Measurements from ENCODE around the gene RILPL1. TPM values are rescaled to one million over a fixed set of nuclear protein-coding genes. Genes with fewer than 3 reads are reported as not detected.
"Not testable (repeated sequence)": the region's sequence is repeated elsewhere in the genome, so short reads cannot be mapped to it uniquely, and the experiment has no call there.

The RILPL1 gene
- total RNA-seq, 1 experiment from 2014 or later: 21.5 TPM

DNA sequence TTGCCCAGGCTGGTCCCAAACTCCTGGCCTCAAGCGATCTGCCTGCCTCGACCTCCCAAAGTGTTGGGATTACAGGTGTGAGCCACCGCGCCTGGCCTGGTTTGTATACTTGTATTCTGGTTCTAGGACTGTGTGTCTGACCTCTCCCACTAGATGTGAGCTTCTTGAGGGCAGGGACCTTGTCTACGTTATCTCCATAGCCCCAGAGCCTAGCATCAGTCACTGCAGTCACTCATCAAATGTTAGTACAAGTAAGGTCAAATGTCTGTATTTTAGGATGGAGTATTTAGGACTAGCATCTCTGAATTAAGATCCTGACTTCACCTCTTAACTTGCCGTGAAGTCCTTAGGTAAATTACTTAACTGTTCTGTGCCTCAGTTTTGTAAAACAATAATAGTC lies 99.9 kb downstream of the RILPL1 start:
- Mint-ChIP-seq H3K4me1 (ENCODE audit: insufficient read depth, unreplicated experiment) (peaks cover 5% of the 10 kb centered on the region), H3K9me3 (ENCODE audit: unreplicated experiment) (no peaks in the 10 kb centered on the region), H3K4me3 (ENCODE audit: unreplicated experiment) (no peak overlapping the region), H3K27ac (ENCODE audit: low read depth, unreplicated experiment) (no peak overlapping the region), H3K36me3 (ENCODE audit: insufficient read depth, unreplicated experiment) (peaks cover 13% of the 10 kb centered on the region), H3K27me3 (ENCODE audit: insufficient read depth, unreplicated experiment) (no peaks in the 10 kb centered on the region)
- intact Hi-C loops (cut with micrococcal nuclease): no loop called here
- TF ChIP-seq, protein P1, sequence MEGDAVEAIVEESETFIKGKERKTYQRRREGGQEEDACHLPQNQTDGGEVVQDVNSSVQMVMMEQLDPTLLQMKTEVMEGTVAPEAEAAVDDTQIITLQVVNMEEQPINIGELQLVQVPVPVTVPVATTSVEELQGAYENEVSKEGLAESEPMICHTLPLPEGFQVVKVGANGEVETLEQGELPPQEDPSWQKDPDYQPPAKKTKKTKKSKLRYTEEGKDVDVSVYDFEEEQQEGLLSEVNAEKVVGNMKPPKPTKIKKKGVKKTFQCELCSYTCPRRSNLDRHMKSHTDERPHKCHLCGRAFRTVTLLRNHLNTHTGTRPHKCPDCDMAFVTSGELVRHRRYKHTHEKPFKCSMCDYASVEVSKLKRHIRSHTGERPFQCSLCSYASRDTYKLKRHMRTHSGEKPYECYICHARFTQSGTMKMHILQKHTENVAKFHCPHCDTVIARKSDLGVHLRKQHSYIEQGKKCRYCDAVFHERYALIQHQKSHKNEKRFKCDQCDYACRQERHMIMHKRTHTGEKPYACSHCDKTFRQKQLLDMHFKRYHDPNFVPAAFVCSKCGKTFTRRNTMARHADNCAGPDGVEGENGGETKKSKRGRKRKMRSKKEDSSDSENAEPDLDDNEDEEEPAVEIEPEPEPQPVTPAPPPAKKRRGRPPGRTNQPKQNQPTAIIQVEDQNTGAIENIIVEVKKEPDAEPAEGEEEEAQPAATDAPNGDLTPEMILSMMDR (IDR thresholded peaks at IDR 0.05; ENCODE audit: unreplicated experiment): no peak
- ChIA-PET CTCF (interaction anchor here (0.5 kb wide), 1 partner anchor 9 kb away, joined by 4 read pairs; no protein-coding TSS in a partner anchor), POLR2A (no interaction called here)
- BruUV-seq (replicated peaks): no TSS peak
- no peak for DNase-seq (ENCODE audit: unreplicated experiment)

DNA sequence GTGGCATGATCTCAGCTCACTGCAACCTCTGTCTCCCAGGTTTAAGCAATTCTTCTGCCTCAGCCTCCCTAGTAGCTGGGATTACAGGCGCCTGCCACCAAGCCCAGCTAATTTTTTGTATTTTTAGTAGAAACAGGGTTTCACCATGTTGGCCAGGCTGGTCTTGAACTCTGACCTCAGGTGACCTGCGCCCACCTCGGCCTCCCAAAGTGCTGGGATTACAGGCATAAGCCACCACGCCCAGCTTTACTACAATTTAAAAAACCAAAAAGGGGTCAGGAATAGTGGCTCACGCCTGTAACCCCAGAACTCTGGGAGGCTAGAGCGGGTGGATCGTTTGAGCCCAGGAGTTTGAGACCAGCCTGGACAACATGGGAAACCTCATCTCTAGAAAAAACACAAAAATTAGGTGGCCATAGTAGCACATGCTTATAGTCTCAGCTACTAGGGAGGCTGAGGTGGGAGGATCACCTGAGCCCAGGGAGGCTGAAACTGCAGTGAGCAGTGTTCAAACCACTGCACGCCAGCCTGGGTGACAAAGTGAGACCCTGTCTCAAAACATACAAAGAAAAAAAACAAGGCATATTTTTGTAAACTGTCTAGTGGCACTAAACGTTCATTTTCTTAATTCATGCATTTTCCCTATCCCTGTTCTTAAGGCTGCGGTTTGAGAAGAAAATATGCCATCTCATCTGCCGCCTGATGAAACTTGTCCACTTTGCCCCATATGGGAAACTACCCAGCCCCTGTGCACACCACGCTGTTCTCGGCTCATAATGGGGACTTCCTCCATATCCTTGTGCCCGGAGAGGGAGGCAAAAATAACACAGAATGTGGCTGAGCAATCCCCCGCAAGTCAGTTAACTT lies 101.3 kb downstream of the RILPL1 start:
- H3K4me1 Mint-ChIP-seq (ENCODE audit: insufficient read depth, unreplicated experiment); H3K4me3 Mint-ChIP-seq (ENCODE audit: unreplicated experiment); intact Hi-C loops (cut with micrococcal nuclease); H3K27ac Mint-ChIP-seq (ENCODE audit: low read depth, unreplicated experiment); DNase-seq (ENCODE audit: unreplicated experiment); CTCF ChIA-PET; BruUV-seq (replicated peaks); H3K27me3 Mint-ChIP-seq (ENCODE audit: insufficient read depth, unreplicated experiment); H3K9me3 Mint-ChIP-seq (ENCODE audit: unreplicated experiment): not testable (repeated sequence)
- H3K36me3 Mint-ChIP-seq (ENCODE audit: insufficient read depth, unreplicated experiment): peaks cover 18% of the 10 kb centered on the region
- POLR2A ChIA-PET: interaction anchor here (0.6 to 0.7 kb wide), 2 partner anchors 27 to 145 kb away, joined by 3 read pairs; no protein-coding TSS in a partner anchor

GRCh38 chr12:123429101-123429500 lies 104.4 kb downstream of the RILPL1 start:
- CTCF ChIA-PET: interaction anchor here (0.6 to 1.6 kb wide), 2 partner anchors 12 to 248 kb away, joined by 3 read pairs; no protein-coding TSS in a partner anchor
- POLR2A ChIA-PET; H3K4me3 Mint-ChIP-seq (ENCODE audit: unreplicated experiment); BruUV-seq (replicated peaks); H3K27ac Mint-ChIP-seq (ENCODE audit: low read depth, unreplicated experiment); H3K4me1 Mint-ChIP-seq (ENCODE audit: insufficient read depth, unreplicated experiment); intact Hi-C loops (cut with micrococcal nuclease); DNase-seq (ENCODE audit: unreplicated experiment); H3K27me3 Mint-ChIP-seq (ENCODE audit: insufficient read depth, unreplicated experiment); H3K9me3 Mint-ChIP-seq (ENCODE audit: unreplicated experiment): not testable (repeated sequence)
- H3K36me3 Mint-ChIP-seq (ENCODE audit: insufficient read depth, unreplicated experiment): peaks cover 30% of the 10 kb centered on the region

DNA sequence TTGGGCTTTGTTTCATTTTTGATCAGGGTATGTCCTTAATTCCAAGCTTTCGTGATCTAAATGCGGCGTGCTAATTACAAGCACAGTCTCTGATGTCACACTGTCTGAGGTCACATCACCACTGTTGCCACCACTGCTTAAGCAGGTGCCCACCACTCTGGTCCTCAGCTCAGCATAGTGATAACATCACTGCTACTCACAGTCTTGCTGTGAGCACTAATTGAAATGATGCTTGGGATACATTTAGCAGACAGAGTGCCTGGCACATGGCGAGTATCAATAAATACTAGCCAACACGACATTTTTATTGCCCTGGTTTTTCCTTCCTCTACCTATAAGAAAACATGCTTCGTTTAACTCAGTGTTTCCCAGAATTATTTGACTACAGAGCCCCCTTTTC lies 104.9 kb downstream of the RILPL1 start:
- H3K4me1 Mint-ChIP-seq (ENCODE audit: insufficient read depth, unreplicated experiment): peaks cover 5% of the 10 kb centered on the region
- POLR2A ChIA-PET: no interaction called here
- no peaks in the 10 kb centered on the region for H3K27me3 Mint-ChIP-seq (ENCODE audit: insufficient read depth, unreplicated experiment)
- H3K27ac Mint-ChIP-seq (ENCODE audit: low read depth, unreplicated experiment): no peak overlapping the region
- BruUV-seq (replicated peaks): no TSS peak
- H3K4me3 Mint-ChIP-seq (ENCODE audit: unreplicated experiment): no peak overlapping the region
- TF ChIP-seq, protein P1 (IDR thresholded peaks at IDR 0.05; ENCODE audit: unreplicated experiment): no peak
- no peak for DNase-seq (ENCODE audit: unreplicated experiment)
- H3K9me3 Mint-ChIP-seq (ENCODE audit: unreplicated experiment): no peaks in the 10 kb centered on the region
- intact Hi-C loops (cut with micrococcal nuclease): no loop called here
- CTCF ChIA-PET: interaction anchor here (1.6 kb wide), 1 partner anchor 11 kb away, joined by 3 read pairs; no protein-coding TSS in a partner anchor
- peaks cover 30% of the 10 kb centered on the region for H3K36me3 Mint-ChIP-seq (ENCODE audit: insufficient read depth, unreplicated experiment)

DNA sequence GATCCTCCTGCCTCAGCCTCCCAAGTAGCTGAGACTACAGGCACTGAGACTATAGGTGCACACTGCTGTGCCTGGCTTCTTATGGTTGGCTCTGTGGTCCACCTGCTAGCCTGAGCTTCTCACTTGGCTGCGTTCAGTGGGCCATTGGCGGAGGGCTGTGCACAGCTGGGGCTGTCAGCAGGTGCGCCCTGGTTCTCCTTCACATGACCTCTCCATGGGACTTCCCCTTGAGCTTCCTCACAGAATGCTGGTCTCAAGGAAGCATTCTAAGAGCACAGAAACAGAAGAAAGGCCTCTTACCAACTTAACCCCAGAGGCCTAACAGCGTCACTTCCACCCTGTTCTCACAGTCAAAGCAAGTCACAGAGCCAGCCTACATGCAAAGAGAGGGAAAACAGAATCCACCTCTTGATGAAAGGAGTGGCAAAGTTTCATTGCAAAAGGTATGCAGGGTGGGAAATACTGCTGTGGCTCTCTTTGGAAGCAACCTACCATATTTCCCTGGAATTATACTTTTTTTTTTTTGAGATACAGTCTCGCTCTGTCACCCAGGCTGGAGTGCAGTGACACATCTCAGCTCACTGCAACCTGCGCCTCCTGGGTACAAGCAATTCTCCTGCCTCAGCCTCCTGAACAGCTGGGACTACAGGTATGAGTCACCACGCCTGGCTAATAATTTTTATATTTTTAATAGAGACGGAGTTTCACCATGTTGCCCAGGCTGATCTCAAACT lies 106.3 kb downstream of the RILPL1 start:
- CTCF ChIA-PET: interaction anchor here (0.5 to 0.7 kb wide), 2 partner anchors 31 to 156 kb away, joined by 4 to 5 read pairs; partner anchors contain the start of gene SNRNP35
- H3K4me3 Mint-ChIP-seq (ENCODE audit: unreplicated experiment): no peak overlapping the region

More for the DNA sequence above, 106.3 kb downstream of the RILPL1 start:
- Mint-ChIP-seq H3K27ac (ENCODE audit: low read depth, unreplicated experiment) (no peak overlapping the region), H3K9me3 (ENCODE audit: unreplicated experiment) (no peaks in the 10 kb centered on the region), H3K36me3 (ENCODE audit: insufficient read depth, unreplicated experiment) (peaks cover 36% of the 10 kb centered on the region), H3K4me1 (ENCODE audit: insufficient read depth, unreplicated experiment) (no peaks in the 10 kb centered on the region), H3K27me3 (ENCODE audit: insufficient read depth, unreplicated experiment) (no peaks in the 10 kb centered on the region)
- DNase-seq (ENCODE audit: unreplicated experiment): no peak
- TF ChIP-seq, protein P1 (IDR thresholded peaks at IDR 0.05; ENCODE audit: unreplicated experiment): no peak
- intact Hi-C loops (cut with micrococcal nuclease): no loop called here
- POLR2A ChIA-PET: no interaction called here
- BruUV-seq (replicated peaks): no TSS peak

Data from MCF 10A (cell line).